ENCODE data around the gene CASR.

DNA sequence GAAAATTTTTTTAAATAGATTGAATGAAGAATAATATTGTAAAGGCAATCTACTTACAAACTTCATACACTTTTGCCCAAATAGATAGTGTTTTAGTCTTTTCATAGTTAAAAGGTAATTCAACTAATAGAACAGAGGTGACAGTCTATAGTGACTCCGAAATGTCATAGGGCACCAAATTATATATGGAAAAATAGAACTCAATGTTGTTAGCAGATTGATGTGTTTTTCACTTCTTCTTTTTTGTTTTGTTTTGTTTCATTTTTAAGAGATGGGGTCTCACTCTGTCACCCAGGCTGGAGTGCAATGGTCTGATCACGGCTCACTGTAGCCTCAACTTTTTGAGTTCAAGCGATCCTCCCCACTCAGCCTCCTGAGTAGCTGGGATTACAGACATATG, 142.3 kb downstream of the CASR start:
- TF ChIP-seq, protein P1, sequence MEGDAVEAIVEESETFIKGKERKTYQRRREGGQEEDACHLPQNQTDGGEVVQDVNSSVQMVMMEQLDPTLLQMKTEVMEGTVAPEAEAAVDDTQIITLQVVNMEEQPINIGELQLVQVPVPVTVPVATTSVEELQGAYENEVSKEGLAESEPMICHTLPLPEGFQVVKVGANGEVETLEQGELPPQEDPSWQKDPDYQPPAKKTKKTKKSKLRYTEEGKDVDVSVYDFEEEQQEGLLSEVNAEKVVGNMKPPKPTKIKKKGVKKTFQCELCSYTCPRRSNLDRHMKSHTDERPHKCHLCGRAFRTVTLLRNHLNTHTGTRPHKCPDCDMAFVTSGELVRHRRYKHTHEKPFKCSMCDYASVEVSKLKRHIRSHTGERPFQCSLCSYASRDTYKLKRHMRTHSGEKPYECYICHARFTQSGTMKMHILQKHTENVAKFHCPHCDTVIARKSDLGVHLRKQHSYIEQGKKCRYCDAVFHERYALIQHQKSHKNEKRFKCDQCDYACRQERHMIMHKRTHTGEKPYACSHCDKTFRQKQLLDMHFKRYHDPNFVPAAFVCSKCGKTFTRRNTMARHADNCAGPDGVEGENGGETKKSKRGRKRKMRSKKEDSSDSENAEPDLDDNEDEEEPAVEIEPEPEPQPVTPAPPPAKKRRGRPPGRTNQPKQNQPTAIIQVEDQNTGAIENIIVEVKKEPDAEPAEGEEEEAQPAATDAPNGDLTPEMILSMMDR (IDR thresholded peaks at IDR 0.05), result no peak
- TF ChIP-seq EP300 (IDR thresholded peaks at IDR 0.05), result no peak

Data from gastroesophageal sphincter (tissue), 3 donors.